CD4-positive, alpha-beta T cell treated with Interleukin-12 subunit alpha and Interleukin-12 subunit beta, for 1 hour (primary cell): ENCODE measurements around the gene DYNLT1.
"Not testable (repeated sequence)": the region's sequence is repeated elsewhere in the genome, so short reads cannot be mapped to it uniquely, and the experiment has no call there.

Source experiments
- DNase-seq: peaks from one replicate; pipeline ENCODE4 v3.0.0-alpha.2; 2020

Gene DYNLT1

GRCh38 chr6:158639056-158639455, 5.5 kb downstream of the DYNLT1 start:
- no peak for DNase-seq

DNA sequence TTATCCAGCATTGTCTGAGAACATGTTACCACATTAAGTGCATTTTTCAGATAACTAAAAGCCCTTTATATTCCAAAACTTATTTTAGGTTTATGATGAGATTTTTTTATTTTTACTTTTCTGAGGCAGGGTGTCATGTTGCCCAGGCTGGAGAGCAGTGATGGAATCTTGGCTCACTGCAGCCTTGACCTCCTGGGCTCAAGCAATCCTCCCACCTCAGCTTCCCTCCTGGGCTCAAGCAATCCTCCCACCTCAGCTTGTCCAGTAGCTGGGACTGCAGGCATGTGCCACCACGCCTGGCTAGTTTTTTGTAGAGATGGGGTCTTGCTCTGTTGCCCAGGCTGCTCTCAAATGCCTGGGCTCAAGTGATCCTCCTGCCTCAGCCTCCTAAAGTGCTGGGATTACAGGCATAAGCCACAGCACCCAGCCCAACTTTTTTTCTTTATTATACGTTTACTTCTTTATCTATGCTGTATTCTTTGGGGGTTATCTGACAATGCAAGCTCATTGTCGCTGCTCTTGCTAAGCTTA, 6.2 kb downstream of the DYNLT1 start:
- DNase-seq: no peak

GRCh38 chr6:158636778-158637177, 7.8 kb downstream of the DYNLT1 start:
- no peak for DNase-seq

- no peak for DNase-seq
These were observed 9.0 kb downstream of the DYNLT1 start for GRCh38 chr6:158635427-158636073.

- peak; percentile 37 for DNase-seq
These were observed 9.7 kb downstream of the DYNLT1 start for GRCh38 chr6:158634695-158635426.

GRCh38 chr6:158633127-158633526, 11.4 kb downstream of the DYNLT1 start:
- DNase-seq: no peak

GRCh38 chr6:158632538-158633119, 11.9 kb downstream of the DYNLT1 start:
- not testable (repeated sequence) for DNase-seq

DNA sequence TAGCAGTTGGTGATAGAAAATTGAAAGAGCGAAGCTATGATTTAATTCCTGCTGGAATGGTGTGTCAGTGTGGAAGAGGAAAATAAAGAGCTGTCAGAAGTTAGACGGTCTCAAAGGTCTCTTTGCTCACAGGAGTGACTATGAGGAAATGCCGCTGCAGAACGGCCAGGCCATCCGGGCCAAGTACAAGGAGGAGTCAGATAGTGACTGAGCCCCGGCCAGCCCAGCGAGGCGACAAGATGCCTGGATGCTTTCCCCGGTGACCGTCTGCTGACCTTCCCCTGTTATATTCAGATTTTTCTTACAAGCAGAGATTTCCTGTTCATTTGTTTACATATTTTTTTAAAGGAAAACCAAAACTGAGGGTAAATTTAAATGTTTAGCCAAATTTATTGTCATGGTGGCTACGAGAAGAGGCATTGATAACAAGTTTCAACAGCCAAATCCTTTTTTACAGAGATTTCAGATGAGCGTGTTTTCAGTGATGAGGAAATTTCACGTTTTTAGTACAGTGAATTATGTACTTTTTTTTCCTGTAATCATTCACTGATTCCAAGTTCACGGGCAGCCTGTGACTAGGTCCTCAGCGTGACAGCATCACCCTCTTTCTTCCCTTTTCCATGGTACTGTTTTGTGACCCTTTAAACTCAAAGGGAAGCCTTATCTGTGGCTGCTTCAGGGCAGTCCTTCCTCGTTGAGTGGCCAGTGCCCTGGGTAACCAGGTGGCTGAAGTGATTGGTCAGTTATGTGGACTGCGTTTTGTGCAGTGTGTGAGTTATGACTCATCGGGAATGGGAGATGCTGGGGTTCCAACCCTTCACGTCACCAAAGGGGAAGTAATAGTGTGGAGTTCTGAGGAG, 12.6 kb downstream of the DYNLT1 start:
- no peak for DNase-seq

- no peak for DNase-seq
These were observed 13.5 kb downstream of the DYNLT1 start for GRCh38 chr6:158630938-158631616.

DNA sequence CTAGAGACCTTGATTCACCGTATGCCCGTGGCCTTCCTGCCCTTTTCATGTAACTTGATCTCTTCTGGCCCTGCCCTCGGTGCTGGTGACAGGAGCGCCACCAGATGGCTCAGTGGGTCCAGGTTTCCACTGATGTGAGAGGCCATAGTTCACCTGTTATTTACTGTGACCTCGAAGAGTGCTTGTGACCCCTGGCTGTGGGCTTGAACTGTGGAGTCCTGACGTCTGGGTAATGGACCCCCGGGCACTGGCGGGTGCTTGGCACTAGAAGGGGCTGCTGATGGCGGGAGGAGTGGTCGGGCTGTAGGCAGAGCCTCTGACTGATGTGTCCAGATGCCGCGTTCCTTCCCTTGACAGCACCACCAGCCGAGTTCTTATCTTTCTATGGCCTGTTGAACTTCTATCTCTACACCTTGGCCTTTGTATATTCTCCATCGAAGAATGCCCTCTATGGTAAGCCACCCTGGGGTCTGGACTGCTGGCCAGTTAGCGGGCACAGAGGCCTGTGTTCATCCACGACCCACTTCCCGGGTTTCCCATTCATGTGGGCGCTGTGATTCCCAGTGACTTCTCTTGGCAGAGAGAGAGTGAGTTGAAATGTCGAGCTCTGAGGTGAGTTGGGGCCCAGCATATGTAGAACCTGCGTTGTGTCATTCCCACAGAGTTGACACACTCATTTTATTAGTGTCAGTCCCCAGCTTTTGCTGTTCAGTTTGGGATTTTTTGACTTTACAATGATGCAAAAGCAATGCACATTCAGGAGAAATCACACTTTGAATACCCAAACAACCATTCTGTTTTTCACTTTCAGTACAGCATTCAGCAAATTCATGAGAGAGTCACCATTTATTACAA, 14.9 kb downstream of the DYNLT1 start:
- DNase-seq: peak; percentile 31

- no peak for DNase-seq
These were observed 16.0 kb downstream of the DYNLT1 start for GRCh38 chr6:158628542-158628941.

DNA sequence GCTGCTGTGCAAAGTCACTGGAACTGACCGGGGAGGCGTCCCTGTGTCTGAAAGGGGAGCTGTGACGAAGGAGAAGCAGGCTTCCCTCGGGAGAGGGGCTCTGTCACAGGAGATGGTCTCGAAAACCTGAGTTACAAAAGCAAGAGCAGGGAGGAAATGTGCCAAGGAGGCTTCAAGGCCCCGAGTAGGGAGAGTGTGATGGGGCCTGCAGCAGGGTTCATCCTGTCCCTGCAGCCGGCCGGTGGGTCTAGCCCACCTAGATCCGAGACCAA, 16.7 kb downstream of the DYNLT1 start:
- no peak for DNase-seq

DNA sequence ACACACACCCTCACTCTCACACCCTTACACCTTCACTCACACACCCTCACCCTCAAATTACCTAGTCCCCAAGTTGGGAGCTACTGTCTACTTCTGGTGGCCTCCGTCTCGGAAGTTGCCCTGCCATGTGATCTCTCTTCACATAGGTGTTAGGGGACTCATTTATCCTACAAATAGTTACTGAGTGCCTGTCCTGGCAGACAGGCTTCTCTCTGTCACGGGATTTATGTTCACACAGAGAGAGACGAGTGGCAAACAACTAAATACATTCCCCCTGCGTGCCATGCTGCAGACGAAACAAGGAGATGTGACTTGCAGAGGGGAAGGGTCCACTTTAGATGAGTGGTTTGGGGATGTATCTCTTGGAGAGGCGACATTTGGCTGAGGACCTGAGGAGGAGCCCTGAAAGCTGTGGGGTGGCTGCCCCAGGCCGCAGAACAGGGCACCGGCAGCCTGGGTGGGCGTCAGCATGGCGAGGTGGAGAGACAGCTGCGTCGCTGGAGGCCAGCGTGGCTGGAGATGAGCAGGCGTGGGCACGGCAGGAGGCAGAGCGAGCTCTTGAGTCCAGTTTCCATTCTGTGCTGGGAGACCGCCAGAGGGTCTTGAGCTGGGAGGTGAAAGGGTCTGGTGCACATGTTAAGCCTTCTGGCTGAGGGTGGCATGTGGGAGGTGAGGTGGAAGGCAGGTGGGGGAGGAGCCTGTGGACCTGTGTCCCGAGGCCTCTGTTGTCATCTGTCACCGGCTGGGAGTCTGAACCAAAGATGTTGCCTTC, 17.2 kb downstream of the DYNLT1 start:
- DNase-seq: no peak

DNA sequence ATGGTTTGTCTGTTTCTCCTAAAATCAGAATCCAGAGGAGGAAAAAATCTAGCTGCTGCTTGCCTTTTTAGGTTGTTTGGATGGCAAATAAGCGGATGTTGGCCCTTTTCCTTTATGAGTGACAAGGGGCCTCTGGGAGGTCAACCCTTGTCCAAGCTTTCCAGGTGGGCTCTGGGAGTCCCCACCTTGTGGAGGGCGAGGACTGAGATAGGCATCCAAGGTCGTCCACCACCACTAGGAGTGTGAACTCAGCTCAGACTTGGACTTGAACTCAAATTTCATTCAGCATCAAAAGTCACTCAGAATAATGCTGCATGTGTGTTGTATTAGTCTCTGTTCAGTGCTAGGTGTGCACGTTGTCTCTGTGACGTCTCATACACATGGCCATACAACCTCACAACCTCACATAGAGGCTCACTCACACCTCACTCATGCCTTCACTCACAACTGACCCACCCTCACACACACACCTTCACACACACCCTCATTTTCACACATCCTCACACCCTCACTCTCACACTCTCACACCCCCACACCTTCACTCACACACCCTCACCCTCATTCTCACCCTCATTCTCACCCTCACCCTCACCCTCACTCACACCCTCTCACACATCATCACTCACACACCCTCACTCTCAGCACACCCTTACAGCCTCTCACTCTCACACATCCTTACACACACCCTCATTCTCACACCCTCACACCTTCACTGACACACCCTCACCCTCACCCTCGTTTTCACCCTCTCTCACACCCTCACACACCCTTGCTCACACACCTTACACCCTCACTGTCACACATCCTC, 18.0 kb downstream of the DYNLT1 start:
- no peak for DNase-seq

GRCh38 chr6:158625881-158626305, 18.6 kb downstream of the DYNLT1 start:
- DNase-seq: no peak

DNA sequence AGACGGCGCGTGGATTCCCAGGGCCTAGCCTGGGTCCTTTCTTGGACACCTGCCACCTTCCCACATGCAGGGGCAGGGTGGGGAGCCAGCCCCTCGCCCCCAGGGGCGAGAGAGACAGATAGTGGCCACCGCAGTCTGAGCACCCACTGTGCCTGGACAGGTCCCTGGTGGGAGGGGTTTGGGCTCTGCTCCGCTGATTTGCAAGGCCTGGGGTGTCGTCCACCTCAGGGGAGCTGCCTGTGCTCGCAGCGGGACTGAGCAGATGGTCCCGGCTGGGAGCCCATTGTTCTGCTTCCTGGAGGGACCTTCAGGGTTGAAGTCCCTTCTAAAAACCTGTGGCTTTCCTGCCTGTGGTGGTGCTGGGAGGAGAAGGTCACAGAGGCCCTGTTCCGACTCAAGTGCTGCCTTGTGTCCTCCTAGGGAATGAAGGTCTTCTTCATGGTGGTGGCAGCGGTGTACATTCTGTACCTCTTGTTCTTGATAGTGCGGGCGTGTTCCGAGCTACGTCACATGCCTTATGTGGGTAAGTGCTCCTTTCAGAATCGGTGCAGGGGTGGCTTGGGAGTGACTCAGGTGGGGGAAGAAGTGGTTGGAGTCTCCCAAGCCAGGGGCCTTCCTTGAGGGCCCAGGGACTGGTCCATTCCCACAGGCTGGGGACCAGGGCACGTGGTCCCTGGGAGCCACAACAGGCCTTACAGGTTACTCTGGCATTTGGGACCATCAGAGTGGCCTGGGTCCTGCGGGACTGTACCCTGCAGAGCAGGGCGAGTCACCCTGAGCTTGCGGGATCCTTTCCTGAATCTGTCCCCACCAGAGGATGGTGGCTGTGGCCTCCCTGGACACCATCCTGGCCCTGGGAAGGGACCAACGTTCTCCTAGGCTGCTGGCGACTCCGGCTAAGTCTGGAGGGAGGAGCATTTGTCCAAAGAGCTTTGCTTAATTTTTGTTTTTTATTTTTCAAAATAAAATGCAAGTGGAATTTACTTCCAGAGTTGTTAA, 19.6 kb downstream of the DYNLT1 start:
- DNase-seq: no peak

DNA sequence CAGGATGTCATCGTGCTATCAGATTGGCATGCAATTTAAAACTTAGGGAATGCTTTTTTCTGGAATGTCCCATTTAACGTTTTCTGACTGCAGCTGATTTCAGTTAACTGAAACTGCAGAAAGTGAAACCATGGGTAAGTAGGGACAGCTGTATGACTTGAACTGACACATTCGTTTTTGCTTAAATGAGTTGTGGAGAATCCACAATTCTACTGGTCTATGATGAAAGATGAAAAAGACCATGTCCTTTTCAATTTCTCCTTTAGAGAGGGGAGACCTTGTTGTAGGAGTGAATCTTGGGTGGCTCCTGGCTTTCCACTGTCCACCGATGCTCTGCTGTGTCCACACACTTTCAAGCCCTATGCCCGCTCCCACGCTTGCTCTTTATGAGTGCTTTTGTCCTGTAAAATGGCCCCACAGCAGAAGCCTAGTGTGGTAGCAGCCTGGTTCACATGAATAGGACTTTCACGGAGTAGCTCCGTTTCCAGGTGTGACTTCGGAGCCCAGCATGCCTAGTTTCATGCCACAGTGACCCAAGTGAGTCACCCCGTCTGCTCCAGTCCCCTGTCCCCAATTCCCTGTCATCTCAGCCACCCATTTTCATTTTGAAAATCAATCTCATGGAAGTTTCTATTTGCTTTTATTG, 21.9 kb downstream of the DYNLT1 start:
- no peak for DNase-seq
